GM12872 (cell line): ENCODE measurements around the gene ALOXE3.

Experiments
- TF ChIP-seq, protein P1 (sequence below): IDR thresholded peaks from 3 replicates; pipeline ENCODE4 v1.5.1; 2011; ENCODE audit warnings: low read depth, mild to moderate bottlenecking, low read length, moderate library complexity; ENCODE audit not compliant: insufficient read depth

ALOXE3 gene

DNA sequence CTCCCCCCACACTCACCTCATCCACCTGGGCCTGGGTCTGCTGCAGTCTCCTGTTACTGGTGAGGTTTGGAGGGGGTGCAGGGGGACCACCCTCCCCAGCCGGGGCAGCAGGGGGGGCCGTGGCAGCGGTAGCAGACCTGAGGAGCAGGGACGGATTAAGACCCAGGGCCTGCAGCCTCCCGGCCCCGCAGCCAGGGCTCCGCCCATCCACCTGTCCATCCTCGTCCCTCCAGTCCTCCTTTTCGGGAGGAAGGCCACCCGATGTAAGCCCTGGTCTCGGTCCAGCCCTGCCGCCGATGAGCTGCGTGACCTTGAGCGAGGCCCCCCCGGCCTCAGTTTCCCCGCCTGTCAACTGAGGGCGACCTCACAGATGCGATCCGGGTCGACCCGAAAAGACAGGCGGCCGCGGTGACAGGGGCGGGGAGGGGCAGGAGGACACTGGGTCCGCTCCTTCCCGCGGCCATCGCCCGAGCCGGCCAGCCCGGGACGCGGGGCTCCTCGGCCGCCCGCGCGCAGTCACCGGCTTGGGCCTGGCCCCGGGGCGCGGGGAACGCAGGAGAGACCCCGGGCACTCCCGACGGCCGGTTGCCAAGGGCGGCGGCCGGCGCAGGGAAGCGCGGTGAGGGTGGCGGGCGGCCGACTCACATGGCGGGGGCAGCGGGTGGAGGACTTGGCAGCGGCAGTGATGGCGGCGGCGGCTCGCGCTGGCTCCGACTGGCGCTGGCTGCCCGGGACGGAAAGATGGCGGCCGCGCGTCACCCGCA, 44.1 kb upstream of the ALOXE3 start, which contains the start of gene VAMP2:
Gene VAMP2, minus strand, starts transcription at position 716 of the 764 bp plus-strand sequence. Its CDS starts 69 bp downstream, at position 647.
- TF ChIP-seq, protein P1, sequence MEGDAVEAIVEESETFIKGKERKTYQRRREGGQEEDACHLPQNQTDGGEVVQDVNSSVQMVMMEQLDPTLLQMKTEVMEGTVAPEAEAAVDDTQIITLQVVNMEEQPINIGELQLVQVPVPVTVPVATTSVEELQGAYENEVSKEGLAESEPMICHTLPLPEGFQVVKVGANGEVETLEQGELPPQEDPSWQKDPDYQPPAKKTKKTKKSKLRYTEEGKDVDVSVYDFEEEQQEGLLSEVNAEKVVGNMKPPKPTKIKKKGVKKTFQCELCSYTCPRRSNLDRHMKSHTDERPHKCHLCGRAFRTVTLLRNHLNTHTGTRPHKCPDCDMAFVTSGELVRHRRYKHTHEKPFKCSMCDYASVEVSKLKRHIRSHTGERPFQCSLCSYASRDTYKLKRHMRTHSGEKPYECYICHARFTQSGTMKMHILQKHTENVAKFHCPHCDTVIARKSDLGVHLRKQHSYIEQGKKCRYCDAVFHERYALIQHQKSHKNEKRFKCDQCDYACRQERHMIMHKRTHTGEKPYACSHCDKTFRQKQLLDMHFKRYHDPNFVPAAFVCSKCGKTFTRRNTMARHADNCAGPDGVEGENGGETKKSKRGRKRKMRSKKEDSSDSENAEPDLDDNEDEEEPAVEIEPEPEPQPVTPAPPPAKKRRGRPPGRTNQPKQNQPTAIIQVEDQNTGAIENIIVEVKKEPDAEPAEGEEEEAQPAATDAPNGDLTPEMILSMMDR, result no peak

DNA sequence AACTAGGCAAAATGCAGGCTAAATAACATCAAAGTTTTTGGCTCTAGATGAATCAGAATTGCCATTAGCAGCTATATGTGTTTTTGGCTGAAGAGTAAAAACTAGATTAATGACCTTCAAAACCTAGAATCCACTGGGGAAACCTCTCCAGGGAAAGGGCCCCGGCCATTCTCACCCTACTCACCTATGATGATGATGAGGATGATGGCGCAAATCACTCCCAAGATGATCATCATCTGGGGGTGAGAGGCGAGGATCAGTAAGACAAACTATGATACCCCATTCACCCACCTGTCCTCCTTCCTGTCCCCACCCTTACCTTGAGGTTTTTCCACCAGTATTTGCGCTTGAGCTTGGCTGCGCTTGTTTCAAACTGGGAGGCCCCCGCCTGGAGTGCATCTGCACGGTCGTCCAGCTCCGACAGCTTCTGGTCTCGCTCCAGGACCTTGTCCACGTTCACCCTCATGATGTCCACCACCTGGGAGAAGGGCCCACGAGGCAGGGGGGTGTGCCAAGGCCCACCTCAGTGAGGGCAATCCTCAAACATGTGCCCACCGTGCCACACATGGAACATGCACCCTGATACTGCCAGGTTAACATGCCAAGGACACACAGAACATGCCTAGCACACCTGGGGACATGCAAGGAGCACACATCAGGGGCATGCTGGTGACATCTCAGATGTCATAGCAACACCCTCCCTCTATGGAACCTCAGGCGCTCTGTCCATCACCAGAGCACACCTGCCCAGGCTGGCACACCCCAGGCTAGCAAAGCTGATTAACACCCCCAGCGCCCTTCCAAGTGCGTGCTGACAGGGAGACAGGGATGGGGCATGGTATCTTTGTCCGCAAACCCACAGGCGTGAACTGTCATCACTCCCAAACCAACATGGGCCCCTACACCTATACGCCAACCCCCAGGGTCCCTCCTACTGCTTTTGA, 43.2 kb upstream of the ALOXE3 start:
- TF ChIP-seq, protein P1, result no peak

DNA sequence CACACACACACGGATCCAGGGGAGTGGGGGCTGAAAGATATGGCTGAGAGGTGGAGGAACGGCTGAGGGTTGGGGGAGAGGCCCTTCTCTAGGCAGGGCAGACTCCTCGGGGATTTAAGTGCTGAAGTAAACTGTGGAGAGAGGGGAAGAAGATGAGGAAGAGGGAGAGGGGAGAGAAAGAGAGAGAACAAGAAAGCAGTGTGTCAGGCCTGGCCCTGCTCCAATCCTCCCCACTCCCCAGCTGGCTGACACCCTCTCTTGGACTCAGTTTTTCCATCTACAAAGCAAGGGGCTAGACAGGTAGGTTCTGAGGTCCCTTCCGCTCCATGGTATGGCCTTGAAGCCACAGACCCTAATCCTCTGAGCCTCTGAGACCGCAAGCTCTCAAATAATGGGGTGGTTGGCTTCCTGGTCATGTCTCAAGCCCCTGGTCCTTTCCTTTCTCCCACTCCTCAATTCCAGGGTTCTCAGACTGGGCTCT, 42.5 kb upstream of the ALOXE3 start:
- TF ChIP-seq, protein P1, result no peak

DNA sequence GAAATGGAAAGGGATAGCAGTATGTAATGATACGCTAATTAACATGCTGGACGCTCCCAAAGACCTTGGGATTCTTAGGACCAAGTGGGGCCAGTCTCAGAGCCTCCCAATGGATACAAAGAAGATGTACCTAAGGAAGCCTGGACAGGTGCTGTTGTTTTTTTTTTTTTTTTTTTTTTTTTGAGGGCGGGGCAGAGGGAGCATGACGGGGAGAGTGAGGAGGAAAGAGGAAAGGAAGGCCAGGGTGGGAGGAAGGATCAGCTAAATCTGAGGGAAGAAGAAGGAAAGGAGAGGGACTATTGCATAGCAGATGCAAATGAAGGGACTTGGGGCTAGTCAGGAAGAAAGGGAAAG, 41.9 kb upstream of the ALOXE3 start:
- TF ChIP-seq, protein P1, result no peak

DNA sequence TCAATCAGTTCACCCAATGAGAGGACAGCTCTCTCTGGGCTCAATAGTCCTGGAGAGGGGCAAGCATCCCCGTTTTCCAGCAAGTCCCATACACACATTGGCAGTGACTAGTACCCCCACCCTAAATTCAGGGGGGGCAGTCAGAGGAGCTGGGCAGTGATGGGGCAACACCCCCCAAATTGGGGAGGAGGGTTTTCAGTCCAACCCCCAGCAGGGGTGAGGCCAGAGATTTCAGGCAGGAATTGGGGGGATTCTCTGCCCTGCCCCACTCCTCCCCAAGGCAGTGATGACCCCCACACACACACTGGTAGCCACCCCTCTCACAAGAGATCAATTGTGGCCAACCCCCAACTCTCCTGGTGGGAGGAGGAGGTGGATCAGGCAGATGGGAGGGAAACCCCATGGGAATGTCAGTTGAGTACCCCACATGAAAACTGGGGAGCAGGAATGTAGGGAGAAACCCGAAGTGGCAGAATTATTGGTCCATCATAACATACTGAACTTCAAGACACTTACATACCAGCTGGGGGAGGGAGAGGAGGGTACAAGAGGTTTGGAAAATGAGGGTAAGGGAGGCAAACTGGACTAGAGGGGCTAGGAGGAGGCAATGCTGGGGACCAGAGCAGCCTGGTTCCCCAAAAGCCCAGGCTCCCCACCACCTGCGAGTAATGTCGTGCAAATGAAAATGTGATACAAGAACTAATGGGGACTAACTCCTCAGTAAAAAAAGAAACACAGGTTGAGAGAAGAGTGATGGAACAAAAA, 41.3 kb upstream of the ALOXE3 start:
- TF ChIP-seq, protein P1, result no peak

DNA sequence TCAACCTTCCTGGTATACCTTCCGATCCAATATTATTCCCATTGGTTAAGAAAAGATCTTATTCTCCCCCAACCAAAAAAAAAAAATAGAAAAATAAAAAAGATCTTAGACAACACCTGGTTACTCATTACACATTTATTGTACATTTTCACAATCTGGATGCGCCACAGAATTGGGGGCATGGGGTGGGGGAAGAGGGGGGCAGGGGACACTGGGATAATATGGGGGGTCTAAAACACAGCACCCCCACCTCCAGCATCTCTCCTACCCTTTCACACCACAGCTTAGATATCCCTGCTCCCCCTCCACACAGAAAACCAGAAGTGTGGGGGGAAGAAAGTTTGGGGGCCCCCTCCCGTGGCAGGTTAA, 40.7 kb upstream of the ALOXE3 start:
- TF ChIP-seq, protein P1, result no peak
